Left kidney (tissue), 2 donors: Measurements from ENCODE around the gene NANOG. TPM values are rescaled to one million over a fixed set of nuclear protein-coding genes. Genes with fewer than 3 reads are reported as not detected.
"Not testable (repeated sequence)": the region's sequence is repeated elsewhere in the genome, so short reads cannot be mapped to it uniquely, and the experiment has no call there.

Experiments
- DNase-seq: peaks from one replicate; pipeline ENCODE4 v3.0.0-alpha.2; 2013
- polyA plus RNA-seq: library from polyadenylated mRNA; unstranded; fragments of 120-200 nt; gene quantifications from one replicate; pipeline ENCODE4 v1.2.1, GENCODE V29; 2013; ENCODE audit not compliant: insufficient read length

NANOG gene
- polyA plus RNA-seq, 1 donor, result 0.35 TPM

DNA sequence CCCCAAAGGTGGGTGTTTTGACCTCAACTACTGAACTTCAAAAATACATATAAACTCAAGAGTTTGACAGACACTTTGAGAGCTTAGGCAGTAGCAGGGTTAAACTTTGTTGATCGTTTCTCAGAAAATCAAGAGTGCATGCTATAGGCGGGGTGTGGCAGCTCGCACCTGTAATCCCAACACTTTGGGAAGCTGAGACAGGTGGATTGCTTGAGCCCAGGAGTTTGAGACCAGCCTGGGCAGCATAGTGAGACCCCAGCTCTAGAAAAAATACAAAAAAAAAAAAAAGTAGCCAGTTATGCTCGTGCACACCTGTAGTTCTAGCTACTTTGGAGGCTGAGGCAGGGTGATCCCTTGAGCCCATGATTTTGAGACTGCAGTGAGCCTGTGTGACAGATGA, 12.3 kb downstream of the NANOG start:
- DNase-seq, result no peak

DNA sequence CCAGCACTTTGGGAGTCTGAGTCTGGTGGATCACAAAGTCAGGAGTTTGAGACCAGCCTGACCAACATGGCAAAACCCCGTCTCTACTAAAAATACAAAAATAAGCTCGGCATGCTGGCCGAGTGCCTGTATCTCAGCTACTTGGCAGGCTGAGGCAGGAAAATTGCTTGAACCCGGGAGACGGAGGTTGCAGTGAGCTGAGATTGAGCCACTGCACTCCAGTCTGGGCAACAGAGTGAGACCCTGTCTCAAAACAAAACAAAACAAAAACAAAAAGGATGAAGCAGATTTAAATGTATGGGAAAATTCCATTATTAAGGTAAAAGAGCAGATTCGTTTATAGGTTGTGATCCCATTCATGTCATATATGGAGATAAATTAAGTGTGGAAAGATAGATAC, 17.1 kb downstream of the NANOG start:
- DNase-seq, result not testable (repeated sequence)

DNA sequence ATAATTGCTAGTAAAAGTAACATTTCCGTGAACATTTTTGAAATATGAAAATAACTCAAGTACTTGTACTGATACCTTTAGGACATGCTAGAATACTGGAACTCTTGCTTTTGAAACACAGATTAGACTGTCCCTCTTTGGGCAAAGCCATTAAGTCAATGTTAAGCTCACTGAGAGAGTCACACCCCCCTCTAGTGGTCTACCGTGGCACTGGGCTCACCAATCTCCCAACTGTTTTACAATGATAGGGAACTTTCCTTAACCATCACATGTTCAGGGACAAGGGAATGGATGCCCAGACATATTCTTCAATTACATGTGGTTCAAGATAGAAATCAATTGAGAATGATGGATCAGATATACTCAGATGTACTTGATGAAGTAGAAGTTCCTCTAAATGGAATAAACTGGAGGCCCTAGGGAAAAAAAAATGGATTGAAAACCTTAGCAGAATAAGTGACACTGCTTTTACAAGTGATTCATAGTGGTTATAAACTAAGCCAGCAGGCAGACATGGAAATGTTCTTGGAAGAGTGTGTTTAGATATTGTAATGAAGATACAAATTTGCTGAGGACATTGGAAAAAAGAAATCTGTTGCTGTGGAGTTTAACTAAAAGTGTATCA, 17.8 kb downstream of the NANOG start:
- peak; percentile 73 for DNase-seq

DNA sequence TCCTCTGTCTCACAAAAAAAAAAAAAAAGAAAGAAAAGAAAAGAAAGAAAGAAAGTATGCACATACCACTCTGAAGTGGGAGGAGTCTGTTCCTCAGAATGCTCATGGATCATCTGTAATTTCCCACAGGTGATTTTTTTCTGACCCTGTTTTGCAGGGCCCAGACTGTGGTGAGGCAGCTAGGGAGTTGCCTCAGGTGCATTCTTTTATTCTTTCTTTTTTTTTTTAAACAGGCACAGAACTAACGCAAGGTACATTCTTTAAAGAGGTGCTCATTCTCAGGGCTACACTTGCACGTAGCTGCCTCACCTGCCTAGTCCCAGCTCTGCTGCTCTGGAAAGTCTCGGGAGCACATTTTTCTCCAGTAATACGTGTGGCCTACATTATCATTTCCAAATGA, 36.6 kb downstream of the NANOG start:
- not testable (repeated sequence) for DNase-seq

DNA sequence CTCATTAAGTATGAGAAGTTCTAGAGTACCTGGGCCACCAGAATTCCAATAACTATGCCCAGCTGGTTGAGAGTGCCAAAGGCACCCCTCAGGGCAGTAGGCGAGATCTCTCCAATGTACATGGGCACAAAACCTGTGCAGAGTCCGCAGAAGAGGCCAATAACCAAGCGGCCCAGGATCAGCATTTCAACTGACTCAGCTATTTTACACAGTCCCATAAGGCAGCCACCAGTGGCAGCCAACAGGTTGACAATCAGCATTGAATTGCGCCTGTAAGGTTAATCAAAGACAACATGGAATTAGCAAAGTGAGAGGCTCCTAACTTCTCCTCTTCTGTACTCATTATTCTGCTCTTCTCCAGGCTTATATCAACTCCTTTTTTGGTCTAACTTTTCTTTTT, 40.5 kb downstream of the NANOG start:
- not testable (repeated sequence) for DNase-seq

DNA sequence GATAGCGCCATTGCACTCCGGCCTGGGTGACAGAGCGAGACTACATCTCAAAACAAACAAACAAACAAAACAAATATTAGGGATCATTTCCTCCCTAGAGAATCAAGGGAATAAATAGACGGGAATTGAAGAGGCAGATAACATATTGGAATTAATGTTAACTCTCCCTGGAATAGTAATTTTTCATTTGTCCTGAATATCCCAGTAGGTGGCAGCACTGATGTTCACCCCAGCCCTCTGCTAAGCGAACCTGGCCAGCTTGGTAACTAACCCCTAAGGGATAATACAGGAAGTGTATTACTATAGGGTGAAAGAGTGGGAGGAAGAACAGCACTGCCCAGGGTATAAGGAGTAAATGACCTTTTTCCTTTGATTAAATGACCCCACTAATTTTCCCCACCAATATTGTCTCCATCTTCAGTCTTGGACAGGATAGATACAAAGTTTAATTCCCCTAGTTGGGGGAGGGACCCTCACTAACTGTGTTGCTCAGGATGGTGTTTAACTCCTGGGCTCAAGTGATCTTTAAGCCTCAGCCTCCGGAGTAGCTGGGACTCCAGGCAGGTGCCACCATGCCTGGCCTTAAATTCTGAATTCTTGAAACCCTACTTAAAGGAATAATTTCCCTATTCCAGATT, 43.0 kb downstream of the NANOG start:
- peak; percentile 29 for DNase-seq

DNA sequence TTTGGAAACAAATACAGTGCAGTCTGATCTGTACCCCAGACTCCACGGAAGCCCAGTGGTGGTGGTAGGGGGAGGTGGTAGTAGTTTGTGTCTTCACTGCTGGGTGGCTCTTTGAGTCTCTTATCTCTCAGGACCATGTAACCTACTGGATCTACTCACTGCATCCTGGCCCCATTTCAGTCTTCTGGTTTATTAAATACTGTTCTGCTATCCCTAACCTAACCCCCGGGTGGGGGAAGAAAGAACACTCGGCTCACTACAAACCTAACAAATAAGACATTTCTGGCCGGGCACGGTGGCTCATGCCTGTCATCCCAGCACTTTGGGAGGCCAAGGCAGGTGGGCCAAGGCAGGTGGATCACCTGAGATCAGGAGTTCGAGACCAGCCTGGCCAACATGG, 44.0 kb downstream of the NANOG start:
- DNase-seq, result not testable (repeated sequence)

DNA sequence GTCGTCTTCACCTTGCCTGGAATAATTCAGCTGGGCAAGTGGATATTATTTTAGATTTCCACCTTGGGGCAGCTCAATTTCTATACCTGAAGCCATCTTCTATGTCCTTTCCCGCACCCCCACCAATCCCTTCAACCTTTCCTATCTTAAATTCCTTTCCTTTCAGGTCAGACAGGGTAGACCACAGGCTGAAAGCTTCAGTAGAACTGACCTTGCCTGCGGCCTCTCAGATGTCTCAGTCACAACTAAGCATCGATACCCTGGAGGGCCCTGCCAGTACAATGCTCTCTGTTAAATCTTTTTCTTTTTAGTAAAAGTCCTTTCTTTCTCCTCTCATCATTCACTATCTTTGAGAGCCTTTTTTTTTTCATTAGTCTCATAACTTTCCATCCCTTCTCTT, 44.6 kb downstream of the NANOG start:
- DNase-seq, result no peak

DNA sequence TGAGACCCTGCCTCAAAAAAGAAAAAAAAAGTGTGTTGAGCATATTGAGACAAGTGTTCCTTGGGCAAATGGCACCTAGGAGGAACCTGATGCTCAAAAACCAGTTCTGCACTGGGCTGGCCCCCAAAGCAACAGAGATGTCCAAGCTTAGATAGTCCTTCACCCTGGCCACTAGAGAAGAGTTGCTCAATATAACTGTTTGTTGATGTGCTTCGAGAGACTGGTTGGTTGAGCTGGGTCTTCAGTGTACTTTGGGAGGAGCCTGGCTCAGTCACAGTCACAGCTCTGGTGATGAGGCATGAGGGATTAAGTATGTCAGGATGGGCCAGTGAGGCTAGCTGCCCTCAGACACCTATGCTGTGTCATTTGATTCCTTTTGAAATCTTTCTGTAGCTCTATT, 45.5 kb downstream of the NANOG start:
- no peak for DNase-seq

DNA sequence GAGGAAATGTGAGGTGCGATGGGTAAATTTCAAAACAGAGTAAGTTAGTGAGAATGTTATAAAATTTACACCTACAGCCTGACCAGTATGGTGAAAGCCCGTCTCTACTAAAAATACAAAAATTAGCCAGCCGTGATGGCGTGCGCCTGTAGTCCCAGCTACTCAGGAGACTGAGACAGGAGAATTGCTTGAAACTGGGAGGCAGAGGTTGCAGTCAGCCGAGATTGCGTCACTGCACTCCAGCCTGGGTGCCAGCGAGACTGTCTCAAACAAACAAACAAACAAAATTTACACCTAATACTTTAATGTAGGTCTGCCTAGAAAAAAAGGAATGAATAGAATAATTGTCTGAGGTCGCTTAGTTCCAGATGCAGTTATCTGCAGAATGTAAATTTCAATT, 45.9 kb downstream of the NANOG start:
- DNase-seq, result no peak

DNA sequence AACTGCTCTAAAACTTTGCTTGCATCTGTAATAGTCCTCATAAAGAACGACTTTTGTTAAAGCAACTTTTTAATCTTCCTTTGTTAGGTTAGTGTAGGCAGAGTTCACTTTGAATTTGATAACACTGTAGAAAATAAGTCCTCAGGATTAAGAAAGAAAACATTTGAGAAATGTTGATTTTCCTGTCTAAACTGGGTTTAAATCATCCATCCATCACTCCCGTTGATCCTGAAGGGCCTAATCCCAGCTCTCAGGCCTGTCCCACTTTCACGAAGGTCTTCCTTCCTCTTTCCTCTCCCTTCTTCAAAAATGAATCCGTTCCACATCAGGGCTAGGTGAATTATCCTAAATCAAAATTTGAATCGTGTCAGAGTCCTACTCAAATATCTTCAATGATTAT, 46.6 kb downstream of the NANOG start:
- no peak for DNase-seq

DNA sequence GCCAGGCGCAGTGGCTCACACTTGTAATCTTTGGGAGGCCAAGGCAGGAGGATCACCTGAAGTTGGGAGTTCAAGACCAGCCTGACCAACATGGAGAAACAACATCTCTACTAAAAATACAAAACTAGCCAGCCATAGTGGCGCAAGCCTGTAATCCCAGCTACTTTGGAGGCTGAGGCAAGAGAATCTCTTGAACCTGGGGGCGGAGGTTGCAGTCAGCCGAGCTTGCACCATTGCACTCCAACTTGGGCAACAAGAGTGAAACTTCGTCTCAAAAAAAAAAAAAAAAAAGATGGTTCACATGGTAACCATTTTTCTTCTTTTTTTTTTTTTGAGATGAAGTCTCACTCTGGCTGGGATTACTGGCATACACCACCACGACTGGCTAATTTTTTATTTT, 48.2 kb downstream of the NANOG start:
- DNase-seq, result no peak

DNA sequence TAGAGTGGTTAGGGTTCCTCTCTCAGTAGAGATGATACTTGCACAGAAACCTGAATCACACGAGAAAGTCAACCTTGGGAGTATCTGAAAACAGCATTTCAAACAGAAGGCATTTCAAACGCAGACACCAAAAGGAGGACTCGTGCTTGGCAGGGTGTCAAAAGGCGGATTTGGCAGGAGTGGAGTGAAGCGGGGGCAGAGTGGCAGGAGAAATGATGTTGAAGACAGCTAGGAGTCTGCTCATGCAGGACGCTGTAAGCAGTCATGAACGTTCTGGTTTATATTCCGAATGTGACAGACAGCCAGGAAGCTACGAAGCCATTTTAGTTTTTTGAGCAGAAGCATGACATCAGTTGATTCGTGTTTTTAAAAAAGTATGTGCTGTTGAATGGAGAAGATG, 50.0 kb downstream of the NANOG start:
- DNase-seq, result not testable (repeated sequence)

DNA sequence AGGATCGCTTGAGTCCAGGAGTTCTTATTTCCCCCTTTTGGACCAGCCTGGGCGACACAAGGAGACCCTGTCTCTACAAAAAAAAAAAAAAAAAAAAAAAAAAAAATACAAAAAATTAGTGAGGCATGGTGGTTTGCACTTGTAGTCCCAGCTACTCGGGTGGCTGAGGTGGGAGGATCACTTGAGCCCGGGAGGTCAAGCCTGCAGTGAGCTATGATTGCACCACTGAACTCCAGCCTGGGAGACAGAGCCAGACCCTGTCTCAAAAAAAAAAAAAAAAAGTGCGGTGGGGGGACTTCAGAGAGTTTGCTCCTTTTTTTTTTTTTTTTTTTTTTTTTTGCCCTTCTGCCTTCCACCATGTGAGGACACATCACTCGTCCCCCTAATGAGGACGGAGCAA, 50.6 kb downstream of the NANOG start:
- not testable (repeated sequence) for DNase-seq

DNA sequence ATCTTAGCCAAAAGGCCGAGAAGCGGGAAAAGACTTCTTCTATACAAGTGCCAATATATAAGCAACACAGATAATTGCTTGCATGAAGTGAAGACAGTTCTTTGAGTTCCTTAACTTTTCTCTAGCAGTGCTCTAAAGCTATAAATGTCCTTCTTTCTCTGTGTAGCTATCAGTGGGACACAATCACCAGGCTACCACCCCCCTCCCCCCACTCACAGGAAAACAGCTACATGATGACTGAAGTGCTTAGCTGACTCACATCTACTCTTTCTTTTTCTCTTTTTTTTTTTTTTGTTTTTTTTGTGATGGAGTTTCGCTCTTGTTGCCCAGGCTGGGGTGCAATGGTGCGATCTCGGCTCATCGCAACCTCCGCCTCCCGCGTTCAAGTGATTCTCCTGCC, 53.2 kb downstream of the NANOG start:
- DNase-seq, result not testable (repeated sequence)

DNA sequence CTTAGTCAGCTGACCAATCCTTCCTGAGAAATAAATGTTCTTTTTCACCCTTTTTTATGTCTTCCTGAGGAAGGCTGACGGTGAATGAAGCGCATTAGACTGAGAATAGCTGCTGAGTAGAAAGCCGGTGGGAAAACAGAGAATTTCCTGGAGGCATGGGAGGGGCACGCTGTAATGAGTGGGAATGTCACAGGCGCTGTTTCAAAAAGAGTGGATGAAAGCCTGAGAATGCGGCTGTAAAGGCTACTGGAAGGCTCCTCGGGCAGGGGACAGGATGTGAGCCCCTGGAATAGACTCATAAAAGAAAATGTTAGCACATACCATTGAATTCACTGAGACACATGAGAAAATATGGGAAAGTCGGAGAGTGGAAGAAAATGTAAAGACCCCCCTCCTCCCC, 53.9 kb downstream of the NANOG start:
- not testable (repeated sequence) for DNase-seq

DNA sequence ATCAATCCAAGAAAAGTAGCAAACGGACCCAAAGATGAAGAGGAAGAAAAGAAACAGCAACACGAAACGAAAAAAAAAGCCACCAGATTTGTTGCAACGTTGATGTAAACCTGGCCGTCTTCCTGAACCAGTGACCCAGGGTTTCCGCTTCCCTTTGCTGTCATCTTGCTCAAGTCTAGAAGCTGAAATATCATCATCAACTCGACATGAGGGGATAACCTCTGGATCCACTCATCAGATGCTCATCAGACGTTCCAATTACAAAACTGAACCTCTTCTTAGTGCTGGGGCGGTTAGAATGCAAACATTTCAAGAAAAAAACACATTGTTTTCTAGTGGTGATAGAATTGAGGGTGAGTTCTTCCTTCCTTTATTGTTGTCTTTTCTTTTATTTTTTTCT, 54.4 kb downstream of the NANOG start:
- not testable (repeated sequence) for DNase-seq

DNA sequence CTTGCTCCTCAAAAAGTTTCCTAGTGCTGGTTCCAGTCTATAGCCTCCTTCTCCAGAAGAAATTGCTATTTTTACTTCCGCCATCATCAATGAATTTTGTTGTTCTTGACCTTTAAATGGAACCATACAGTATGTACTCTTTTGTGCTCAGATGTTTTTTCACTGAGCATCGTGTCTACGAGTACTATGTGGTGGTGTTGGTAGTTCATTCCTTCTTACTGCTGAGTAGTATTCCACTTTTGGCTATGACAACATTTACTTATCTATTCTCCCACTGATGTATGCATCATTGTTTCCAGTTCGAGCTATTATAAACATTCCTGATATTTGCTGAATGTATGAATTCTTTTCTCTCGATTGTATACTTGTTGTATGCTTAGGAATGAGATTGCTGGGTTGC, 54.9 kb downstream of the NANOG start:
- DNase-seq, result no peak

DNA sequence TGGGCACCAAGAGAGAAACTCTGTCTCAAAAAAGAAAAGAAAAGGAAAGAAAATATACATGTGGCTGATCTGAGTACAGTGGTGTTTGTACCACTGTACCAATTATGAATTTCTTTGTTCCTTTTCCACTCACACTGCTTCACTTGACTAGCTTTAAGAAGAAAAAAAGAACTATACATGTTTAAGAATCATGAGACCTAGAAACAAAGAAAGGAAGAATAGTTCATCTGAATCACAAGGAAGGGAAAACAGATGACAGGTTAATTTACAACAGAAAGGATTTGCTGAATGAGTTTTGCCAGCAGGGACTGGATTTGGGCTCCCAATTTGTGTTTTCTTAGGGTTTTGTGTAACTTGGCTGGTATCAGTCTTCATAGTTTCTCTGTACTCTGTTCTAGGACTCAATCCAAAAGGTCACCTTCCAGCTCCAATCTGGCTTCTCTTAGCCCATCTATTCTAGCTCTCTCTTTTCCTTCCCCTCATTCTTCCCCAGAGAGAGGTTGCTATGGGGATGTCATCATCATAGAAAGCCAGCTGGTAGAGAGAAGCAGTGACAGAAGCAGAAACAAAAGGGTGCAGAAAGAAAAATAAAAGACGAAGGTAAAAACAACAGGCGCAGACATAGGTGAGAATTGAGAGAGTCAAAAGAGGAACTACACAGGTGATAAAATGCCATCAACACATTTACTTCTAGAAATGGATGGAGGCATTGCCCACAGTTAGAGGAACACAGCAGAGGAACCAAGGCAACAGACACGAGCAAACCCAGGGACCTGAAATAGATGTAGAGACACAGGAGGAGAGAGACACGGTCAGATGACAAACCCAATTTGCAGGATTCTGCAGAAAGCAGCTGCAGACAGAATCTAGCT, 58.3 kb downstream of the NANOG start:
- not testable (repeated sequence) for DNase-seq

DNA sequence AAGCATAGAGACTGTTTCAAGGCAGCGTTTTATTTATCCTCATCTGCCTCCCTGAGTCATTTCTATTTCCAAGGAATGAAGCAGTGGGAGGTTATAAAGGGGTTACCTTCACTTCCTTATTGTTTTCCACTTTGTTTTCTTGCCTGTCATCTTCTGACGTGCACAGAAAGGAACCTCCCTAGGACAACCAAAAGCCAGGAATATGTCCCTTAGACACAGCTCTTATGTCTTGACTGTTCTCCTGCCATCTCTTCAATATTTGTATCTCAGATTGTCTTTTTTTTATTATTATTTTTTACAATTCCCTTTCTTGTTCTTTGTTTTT, 58.9 kb downstream of the NANOG start:
- not testable (repeated sequence) for DNase-seq
